Measurements from ENCODE around the gene THAP8. TPM values are rescaled to one million over a fixed set of nuclear protein-coding genes. Genes with fewer than 3 reads are reported as not detected.
A peak's percentile ranks its signal among the peaks of the same experiment; 100 is the strongest.

Gene THAP8
- total and polyA plus RNA-seq, 2 of the 13 experiments (the other 11 are each of a cell fraction or from before 2014, with no cell fraction given), result 1.7 to 3.7 TPM

DNA sequence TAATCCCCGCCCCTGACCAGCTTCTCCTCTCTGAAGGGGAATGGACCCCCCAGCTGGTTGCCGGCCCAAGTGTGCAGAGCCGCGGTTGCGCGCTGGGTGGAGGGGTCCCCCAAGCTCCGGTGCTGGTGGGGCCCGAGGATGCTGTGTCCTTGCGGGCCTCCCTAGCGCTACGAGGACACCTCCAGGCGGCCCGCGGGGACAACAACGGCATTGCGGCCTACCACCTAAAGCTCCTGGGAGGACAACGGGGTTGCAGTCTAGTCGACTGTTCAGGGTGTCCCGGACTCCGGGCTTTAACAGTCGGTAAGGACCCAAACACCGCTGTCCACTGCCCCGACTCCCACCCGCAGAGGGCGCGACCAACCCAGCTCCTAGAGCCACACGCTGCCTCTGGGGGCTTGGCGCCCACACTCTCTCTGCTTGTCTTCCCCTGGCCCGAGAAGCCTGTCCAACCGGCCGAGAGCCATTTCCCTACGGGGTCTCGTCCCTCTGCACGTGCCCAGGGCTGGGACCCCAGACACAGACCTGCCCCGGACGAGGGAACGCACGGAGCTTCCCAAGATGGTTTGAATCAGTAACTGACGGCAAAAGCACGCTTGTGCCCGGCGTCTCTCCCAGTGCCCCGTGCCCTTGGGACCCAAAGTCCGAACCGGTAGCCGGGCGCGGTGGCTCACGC, 60.0 kb downstream of the THAP8 start:
- Histone ChIP-seq H3K4me3 (replicated peaks in 1 of 3; ENCODE audit: insufficient read depth in 1 of 3, low read depth in 2 of 3, low read length in 3 of 3) (no peak overlapping the region), H3K27me3 (ENCODE audit: control insufficient read depth in 1 of 2, insufficient read depth in 2 of 2, low read length in 2 of 2) (no peaks in the 10 kb centered on the region), H3K9ac (ENCODE audit: insufficient read depth, low read depth, low read length) (no peak overlapping the region; the same call in 1 of the 2 replicates), H3K27ac (ENCODE audit: extremely low read length, insufficient read depth, low read length) (no peak overlapping the region), H3K79me2 (ENCODE audit: insufficient read depth, low read length) (peaks cover 24% of the 10 kb centered on the region), H2AFZ (ENCODE audit: low read length) (no peak overlapping the region), H3K4me2 (ENCODE audit: low read depth, low read length) (no peak overlapping the region; the same call in 1 of the 2 replicates), H3K9me3 (ENCODE audit: low read length) (no peaks in the 10 kb centered on the region), H4K20me1 (ENCODE audit: insufficient read depth, low read length) (peaks cover 6% of the 10 kb centered on the region), H3K36me3 (replicated peaks in 1 of 2; ENCODE audit: control insufficient read depth in 1 of 2, insufficient read depth in 2 of 2, low read length in 2 of 2) (peaks cover 4 to 6% of the 10 kb centered on the region in 2 experiments; a peak in 2 of 5 replicates), H3K4me1 (ENCODE audit: insufficient read depth, low read length) (peaks cover 48% of the 10 kb centered on the region)
- ChIA-PET CTCF (ENCODE audit: low intra/inter-chr PET ratio, low total read pairs) (no interaction called here), POLR2A (interaction anchor here (4.2 kb wide), 1 partner anchor 60 kb away, joined by 14 read pairs; the partner anchor contains the start of genes THAP8 and WDR62)
- in situ Hi-C loops (cut with HindIII; ENCODE audit: extremely low pct_ligation_motif_present, low pct_unique_long_range_greater_than_20kb) (no loop called here), intact Hi-C loops (cut with micrococcal nuclease; ENCODE audit: unreplicated experiment) (no loop called here)
- FAIRE-seq (no peak), ATAC-seq (no peak), DNase-seq (ENCODE audit: low spot score) (no peak)
- TF ChIP-seq CEBPG (CRISPR knock-in tag; IDR thresholded peaks at IDR 0.05) (no peak), MYC (CRISPR knock-in tag; IDR thresholded peaks at IDR 0.05; ENCODE audit: borderline replicate concordance) (0 out of 2 replicates have a peak, but pooled peaks have one; percentile 15), ZNF570 (CRISPR knock-in tag; IDR thresholded peaks at IDR 0.05; ENCODE audit: borderline replicate concordance) (no peak), ZBTB38 (CRISPR knock-in tag; IDR thresholded peaks at IDR 0.05) (peak; percentile 78), MED13 (CRISPR knock-in tag; IDR thresholded peaks at IDR 0.05) (0 out of 2 replicates have a peak, but pooled peaks have one; percentile 13), HCFC1 (IDR thresholded peaks at IDR 0.05; ENCODE audit: low read depth, low read length) (no peak), ZNF598 (CRISPR knock-in tag; IDR thresholded peaks at IDR 0.05; ENCODE audit: borderline replicate concordance) (0 out of 2 replicates have a peak, but pooled peaks have one; percentile 6), STAG1 (CRISPR knock-in tag; IDR thresholded peaks at IDR 0.05) (peak; percentile 11; the same call in 1 of the 2 replicates), MAFF (IDR thresholded peaks at IDR 0.05; ENCODE audit: low read depth, low read length) (no peak), ZNF253 (CRISPR knock-in tag; IDR thresholded peaks at IDR 0.05; ENCODE audit: borderline replicate concordance) (peak; percentile 27; the same call in 1 of the 2 replicates)
- TF ChIP-seq, protein P1, sequence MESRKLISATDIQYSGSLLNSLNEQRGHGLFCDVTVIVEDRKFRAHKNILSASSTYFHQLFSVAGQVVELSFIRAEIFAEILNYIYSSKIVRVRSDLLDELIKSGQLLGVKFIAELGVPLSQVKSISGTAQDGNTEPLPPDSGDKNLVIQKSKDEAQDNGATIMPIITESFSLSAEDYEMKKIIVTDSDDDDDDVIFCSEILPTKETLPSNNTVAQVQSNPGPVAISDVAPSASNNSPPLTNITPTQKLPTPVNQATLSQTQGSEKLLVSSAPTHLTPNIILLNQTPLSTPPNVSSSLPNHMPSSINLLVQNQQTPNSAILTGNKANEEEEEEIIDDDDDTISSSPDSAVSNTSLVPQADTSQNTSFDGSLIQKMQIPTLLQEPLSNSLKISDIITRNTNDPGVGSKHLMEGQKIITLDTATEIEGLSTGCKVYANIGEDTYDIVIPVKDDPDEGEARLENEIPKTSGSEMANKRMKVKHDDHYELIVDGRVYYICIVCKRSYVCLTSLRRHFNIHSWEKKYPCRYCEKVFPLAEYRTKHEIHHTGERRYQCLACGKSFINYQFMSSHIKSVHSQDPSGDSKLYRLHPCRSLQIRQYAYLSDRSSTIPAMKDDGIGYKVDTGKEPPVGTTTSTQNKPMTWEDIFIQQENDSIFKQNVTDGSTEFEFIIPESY (CRISPR knock-in tag; IDR thresholded peaks at IDR 0.05), result peak; percentile 84
- TF ChIP-seq, protein P2, sequence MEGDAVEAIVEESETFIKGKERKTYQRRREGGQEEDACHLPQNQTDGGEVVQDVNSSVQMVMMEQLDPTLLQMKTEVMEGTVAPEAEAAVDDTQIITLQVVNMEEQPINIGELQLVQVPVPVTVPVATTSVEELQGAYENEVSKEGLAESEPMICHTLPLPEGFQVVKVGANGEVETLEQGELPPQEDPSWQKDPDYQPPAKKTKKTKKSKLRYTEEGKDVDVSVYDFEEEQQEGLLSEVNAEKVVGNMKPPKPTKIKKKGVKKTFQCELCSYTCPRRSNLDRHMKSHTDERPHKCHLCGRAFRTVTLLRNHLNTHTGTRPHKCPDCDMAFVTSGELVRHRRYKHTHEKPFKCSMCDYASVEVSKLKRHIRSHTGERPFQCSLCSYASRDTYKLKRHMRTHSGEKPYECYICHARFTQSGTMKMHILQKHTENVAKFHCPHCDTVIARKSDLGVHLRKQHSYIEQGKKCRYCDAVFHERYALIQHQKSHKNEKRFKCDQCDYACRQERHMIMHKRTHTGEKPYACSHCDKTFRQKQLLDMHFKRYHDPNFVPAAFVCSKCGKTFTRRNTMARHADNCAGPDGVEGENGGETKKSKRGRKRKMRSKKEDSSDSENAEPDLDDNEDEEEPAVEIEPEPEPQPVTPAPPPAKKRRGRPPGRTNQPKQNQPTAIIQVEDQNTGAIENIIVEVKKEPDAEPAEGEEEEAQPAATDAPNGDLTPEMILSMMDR (CRISPR knock-in tag; IDR thresholded peaks at IDR 0.05), result peak; percentile 41; the same call in 1 of the 2 replicates
- BruUV-seq (replicated peaks), result no TSS peak
- WGBS (ENCODE audit: low lambda C conversion rate), result 91% methylated on average over 24 of the region's 49 CpGs
